H9 (cell line): ENCODE data around the gene GPR62. TPM values are rescaled to one million over a fixed set of nuclear protein-coding genes. Genes with fewer than 3 reads are reported as not detected.

Experiments
- DNase-seq: peaks from one replicate; pipeline ENCODE4 v3.0.0-alpha.2; 2017
- H2AFZ ChIP-seq: one replicate; pipeline ENCODE4 v1.6.1; 2013; ENCODE audit warnings: mild to moderate bottlenecking, low read length, control low read depth, moderate library complexity
- H2AK5ac ChIP-seq: 2 replicates; pipeline ENCODE4 v1.6.1; 2013; ENCODE audit warnings: low read length, control low read depth, mixed read lengths; ENCODE audit not compliant: insufficient read length
- H2BK120ac ChIP-seq: one replicate; pipeline ENCODE4 v1.6.1; 2013; ENCODE audit warnings: low read depth, mild to moderate bottlenecking, low read length, control low read depth, inconsistent platforms; ENCODE audit not compliant: poor library complexity, severe bottlenecking
- H2BK12ac ChIP-seq: 2 replicates; pipeline ENCODE4 v1.6.1; 2013; ENCODE audit warnings: low read length, control low read depth, mixed read lengths, low read depth; ENCODE audit not compliant: insufficient read length
- H2BK15ac ChIP-seq: 2 replicates; pipeline ENCODE4 v1.6.1; 2013; ENCODE audit warnings: low read depth, low read length, control low read depth
- H2BK20ac ChIP-seq: one replicate; pipeline ENCODE4 v1.6.1; 2013; ENCODE audit warnings: low read depth, mild to moderate bottlenecking, low read length, control low read depth, inconsistent platforms; ENCODE audit not compliant: poor library complexity, severe bottlenecking
- H2BK5ac ChIP-seq: 2 replicates; pipeline ENCODE4 v1.6.1; 2013; ENCODE audit warnings: low read length, control low read depth, mixed read lengths; ENCODE audit not compliant: insufficient read length
- H3K14ac ChIP-seq: 2 replicates; pipeline ENCODE4 v1.6.1; 2013; ENCODE audit warnings: low read length, control low read depth; ENCODE audit not compliant: insufficient read depth
- H3K18ac ChIP-seq: 2 replicates; pipeline ENCODE4 v1.6.1; 2013; ENCODE audit warnings: low read depth, mild to moderate bottlenecking, mixed read lengths, low read length, control low read depth; ENCODE audit not compliant: insufficient read length
- H3K23ac ChIP-seq: 2 replicates; pipeline ENCODE4 v1.6.1; 2013; ENCODE audit warnings: low read length, control low read depth, mixed read lengths, low read depth; ENCODE audit not compliant: insufficient read length
- H3K23me2 ChIP-seq: 2 replicates; pipeline ENCODE4 v1.6.1; 2013; ENCODE audit warnings: low read depth, mild to moderate bottlenecking, mixed read lengths, low read length, control low read depth; ENCODE audit not compliant: insufficient read length, poor library complexity, severe bottlenecking
- H3K27ac ChIP-seq: 2 replicates; pipeline ENCODE4 v1.5.1; 2013; ENCODE audit warnings: low read length, control low read depth, mixed read lengths, low read depth; ENCODE audit not compliant: insufficient read length
- H3K27me3 ChIP-seq: 2 replicates; pipeline ENCODE4 v1.6.1; 2013; ENCODE audit warnings: low read length, control low read depth, inconsistent platforms; ENCODE audit not compliant: insufficient read depth
- H3K4ac ChIP-seq: 2 replicates; pipeline ENCODE4 v1.6.1; 2013; ENCODE audit warnings: low read depth, mild to moderate bottlenecking, control low read depth, inconsistent platforms, low read length, moderate library complexity
- H3K4me1 ChIP-seq: 2 replicates; pipeline ENCODE4 v1.6.1; 2013; ENCODE audit warnings: low read length, control low read depth, inconsistent platforms; ENCODE audit not compliant: insufficient read depth
- H3K4me2 ChIP-seq: 2 replicates; pipeline ENCODE4 v1.6.1; 2013; ENCODE audit warnings: low read length, control low read depth, mixed read lengths; ENCODE audit not compliant: insufficient read length, insufficient read depth
- H3K56ac ChIP-seq: 2 replicates; pipeline ENCODE4 v1.6.1; 2013; ENCODE audit warnings: low read depth, mild to moderate bottlenecking, mixed read lengths, low read length, control low read depth; ENCODE audit not compliant: insufficient read length
- H3K79me1 ChIP-seq: 2 replicates; pipeline ENCODE4 v1.6.1; 2013; ENCODE audit warnings: low read depth, mild to moderate bottlenecking, moderate library complexity, low read length, control low read depth, inconsistent platforms; ENCODE audit not compliant: insufficient read depth, poor library complexity, severe bottlenecking
- H3K79me2 ChIP-seq: 2 replicates; pipeline ENCODE4 v1.6.1; 2013; ENCODE audit warnings: low read length, control low read depth, inconsistent platforms; ENCODE audit not compliant: insufficient read depth
- H3K9ac ChIP-seq: 2 replicates; pipeline ENCODE4 v1.6.1; 2013; ENCODE audit warnings: low read length, control low read depth, mixed read lengths; ENCODE audit not compliant: insufficient read length; ENCODE audit errors: extremely low read depth
- H3K9me3 ChIP-seq: one replicate; pipeline ENCODE4 v1.6.1; 2013; ENCODE audit warnings: low read depth, low read length, inconsistent platforms; ENCODE audit not compliant: control insufficient read depth
- H3T11ph ChIP-seq: one replicate; pipeline ENCODE4 v1.6.1; 2013; ENCODE audit warnings: mild to moderate bottlenecking, low read length, control low read depth, inconsistent platforms
- H4K20me1 ChIP-seq: one replicate; pipeline ENCODE4 v1.6.1; 2013; ENCODE audit not compliant: control insufficient read depth, insufficient read length, insufficient read depth
- H4K5ac ChIP-seq: 2 replicates; pipeline ENCODE4 v1.6.1; 2013; ENCODE audit warnings: low read depth, mild to moderate bottlenecking, mixed read lengths, low read length, control low read depth; ENCODE audit not compliant: insufficient read length
- H4K8ac ChIP-seq: replicated peaks from 2 replicates; pipeline ENCODE4 v1.6.1; 2013; ENCODE audit warnings: low read length, control low read depth, mixed read lengths, low read depth; ENCODE audit not compliant: insufficient read length
- H4K91ac ChIP-seq: 2 replicates; pipeline ENCODE4 v1.6.1; 2013; ENCODE audit warnings: low read depth, mild to moderate bottlenecking, moderate library complexity, mixed read lengths, low read length, control low read depth; ENCODE audit not compliant: insufficient read length
- H3K27ac Mint-ChIP-seq, 3 experiments: 2 replicates in 2 of 3; 3 replicates in 1 of 3; pipeline ENCODE4 v1.8.0; 2020 to 2021; ENCODE audit warnings: mixed read lengths in 3 of 3, mild to moderate bottlenecking in 1 of 3, moderate library complexity in 1 of 3
- H3K27me3 Mint-ChIP-seq: 2 replicates; pipeline ENCODE4 v1.8.0; 2021; ENCODE audit warnings: low read depth, mild to moderate bottlenecking, moderate library complexity, mixed read lengths
- H3K36me3 Mint-ChIP-seq, 3 experiments: 2 replicates in 2 of 3; 3 replicates in 1 of 3; pipeline ENCODE4 v1.8.0; 2020 to 2021; ENCODE audit warnings: low read depth in 3 of 3, mixed read lengths in 3 of 3; ENCODE audit not compliant: insufficient read depth in 1 of 3
- H3K4me1 Mint-ChIP-seq, 2 experiments: 2 replicates each; pipeline ENCODE4 v1.8.0; 2020; ENCODE audit warnings: mixed read lengths in 2 of 2
- H3K4me3 Mint-ChIP-seq, 2 experiments: 2 replicates in 1 of 2; 3 replicates in 1 of 2; pipeline ENCODE4 v1.8.0; 2020 to 2021; ENCODE audit warnings: mild to moderate bottlenecking in 2 of 2, mixed read lengths in 2 of 2, moderate library complexity in 1 of 2
- H3K9me3 Mint-ChIP-seq, 2 experiments: 2 replicates in 1 of 2; 3 replicates in 1 of 2; pipeline ENCODE4 v1.8.0; 2020; ENCODE audit warnings: mild to moderate bottlenecking in 2 of 2, mixed read lengths in 2 of 2, moderate library complexity in 1 of 2
- CTCF ChIP-seq: fragments of 200-600 bp; sonication (generic); conservative IDR thresholded peaks from 3 replicates; pipeline ENCODE4 v1.8.0; 2021; ENCODE audit warnings: antibody characterized with exemption, mild to moderate bottlenecking
- WGBS: extraction: QIAGEN DNeasy Blood & Tissue Kit; methylation state at CpG from one replicate; pipeline ENCODE4 v1.1.7; 2013; ENCODE audit warnings: missing lambda C conversion rate, low lambda C conversion rate, mixed read lengths; ENCODE audit not compliant: insufficient read length; ENCODE audit errors: extremely low coverage; 5-methylcytosine and 5-hydroxymethylcytosine counted together
- total RNA-seq: library from RNA; stranded (reverse); gene quantifications from 2 replicates; pipeline ENCODE4 v1.2.1, GENCODE V29; 2021

GPR62 gene
- total RNA-seq, 1 experiment from 2014 or later, result 0.13 TPM

DNA sequence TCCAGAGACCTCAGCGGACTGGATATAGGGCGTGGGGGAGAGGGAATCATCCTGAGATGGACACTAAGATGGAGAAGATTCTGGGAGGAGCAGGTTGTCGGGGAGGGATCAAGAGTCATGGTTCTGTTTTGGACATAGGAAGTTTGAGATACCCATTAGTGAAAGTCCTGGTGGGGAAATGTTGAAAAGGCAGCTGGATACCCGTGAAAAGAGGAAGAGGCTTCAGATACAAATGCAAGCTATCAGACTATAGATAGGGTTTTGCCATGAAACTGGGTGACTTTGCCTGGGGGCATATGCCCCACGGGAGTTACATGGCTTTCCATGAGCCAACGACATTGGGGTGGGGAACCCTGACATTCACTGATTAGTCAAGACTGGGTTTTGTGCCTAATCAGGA, 1.1 kb upstream of the GPR62 start:
- Histone ChIP-seq H4K8ac (no peak overlapping the region), H2BK120ac (no peak overlapping the region), H4K91ac (no peak overlapping the region), H3K23me2 (no peaks in the 10 kb centered on the region), H2AK5ac (no peak overlapping the region), H4K5ac (no peak overlapping the region), H3K23ac (no peak overlapping the region), H3K27ac (no peak overlapping the region), H4K20me1 (no peaks in the 10 kb centered on the region), H2BK12ac (no peak overlapping the region), H3K4ac (no peak overlapping the region), H3K79me1 (no peaks in the 10 kb centered on the region), H3K9me3 (no peaks in the 10 kb centered on the region), H3K27me3 (peaks cover 21% of the 10 kb centered on the region), H2BK5ac (no peak overlapping the region), H3K56ac (no peak overlapping the region), H2BK20ac (no peak overlapping the region), H2BK15ac (no peak overlapping the region), H3K14ac (no peak overlapping the region), H3T11ph (no peak overlapping the region), H2AFZ (no peak overlapping the region), H3K79me2 (no peaks in the 10 kb centered on the region), H3K18ac (no peak overlapping the region), H3K9ac (no peak overlapping the region), H3K4me2 (no peak overlapping the region), H3K4me1 (no peaks in the 10 kb centered on the region)
- TF ChIP-seq CTCF, result no peak
- Mint-ChIP-seq H3K4me3 (no peak overlapping the region; a peak in 1 of 5 replicates), H3K36me3 (no peaks in the 10 kb centered on the region), H3K9me3 (no peaks in the 10 kb centered on the region), H3K27ac (no peak overlapping the region), H3K27me3 (peaks cover 82% of the 10 kb centered on the region), H3K4me1 (peaks cover 0 to 5% of the 10 kb centered on the region in 2 experiments; a peak in 3 of 4 replicates)
- no peak for DNase-seq
- WGBS, result no CpG with 5 or more reads among the region's 6 CpGs
